Measurements from ENCODE around the gene NUAK1.

GRCh38 chr12:106049546-106049945 lies 89.2 kb downstream of the NUAK1 start:
- TF ChIP-seq CTCF (IDR thresholded peaks at IDR 0.05) (no peak), POLR2A (IDR thresholded peaks at IDR 0.05) (no peak)
